ENCODE data around the gene CCT5.
"Not testable (repeated sequence)": the region's sequence is repeated elsewhere in the genome, so short reads cannot be mapped to it uniquely, and the experiment has no call there.

CCT5 gene

DNA sequence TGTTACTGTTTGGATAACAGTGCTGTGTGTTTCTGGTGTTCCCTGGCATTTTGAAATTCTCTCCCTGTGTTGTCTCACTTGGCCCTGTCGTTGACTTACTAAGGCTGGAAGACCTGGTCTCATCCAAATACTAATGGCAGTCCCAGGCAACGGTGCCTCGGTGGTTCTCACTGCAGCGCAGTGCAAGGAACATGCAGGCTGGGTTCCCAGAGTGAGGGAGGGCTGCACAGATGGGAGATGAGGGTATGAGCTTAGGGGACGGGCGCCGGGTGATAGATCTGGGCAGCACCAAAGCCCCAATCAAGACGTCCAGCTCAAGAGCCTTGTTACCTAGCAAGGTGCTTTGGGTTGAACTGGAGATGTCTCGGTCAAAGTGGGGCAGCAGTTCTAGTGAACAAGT lies 11.0 kb downstream of the CCT5 start:
- no peak for DNase-seq (ENCODE audit: low read depth, low spot score)
- Histone ChIP-seq H3K27me3 (ENCODE audit: control insufficient read depth, insufficient read depth, low read length) (no peaks in the 10 kb centered on the region), H3K4me3 (ENCODE audit: low read length) (no peak overlapping the region), H3K27ac (ENCODE audit: low read length) (no peak overlapping the region), H3K4me1 (ENCODE audit: control insufficient read depth, insufficient read depth, low read length) (no peaks in the 10 kb centered on the region), H3K9me3 (ENCODE audit: control insufficient read depth, insufficient read depth, low read length) (no peaks in the 10 kb centered on the region), H3K36me3 (ENCODE audit: control insufficient read depth, insufficient read depth, low read length) (peaks cover 57% of the 10 kb centered on the region)
- WGBS (ENCODE audit: insufficient coverage, insufficient read length) = no CpG with 5 or more reads among the region's 9 CpGs

DNA sequence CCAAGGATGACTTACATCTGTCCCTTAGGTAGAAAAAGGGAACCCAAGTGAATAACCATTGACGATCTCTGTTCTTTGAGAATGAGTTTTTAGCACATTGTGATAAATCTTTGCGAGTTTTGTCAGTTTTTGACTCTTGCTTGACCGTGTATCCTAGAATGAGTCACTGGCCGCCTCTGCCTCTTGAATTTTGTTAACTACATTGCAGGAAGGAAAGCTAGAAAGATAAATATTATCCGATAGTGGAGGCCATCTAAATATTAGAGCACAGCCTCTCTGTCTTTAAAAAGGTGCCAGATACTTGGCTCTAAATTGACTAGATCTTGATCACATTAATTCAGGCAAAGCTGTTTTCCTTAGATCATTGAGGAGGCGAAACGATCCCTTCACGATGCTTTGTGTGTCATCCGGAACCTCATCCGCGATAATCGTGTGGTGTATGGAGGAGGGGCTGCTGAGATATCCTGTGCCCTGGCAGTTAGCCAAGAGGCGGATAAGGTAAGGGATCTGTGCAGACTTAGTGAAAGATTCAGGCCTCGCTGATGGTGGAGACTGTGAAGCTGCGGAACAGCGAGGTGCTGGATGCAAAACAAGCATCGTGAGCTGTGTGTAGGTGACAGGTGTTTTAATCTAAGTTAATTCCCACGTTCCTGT lies 12.2 kb downstream of the CCT5 start:
- Histone ChIP-seq H3K27me3 (ENCODE audit: control insufficient read depth, insufficient read depth, low read length) (no peaks in the 10 kb centered on the region), H3K9me3 (ENCODE audit: control insufficient read depth, insufficient read depth, low read length) (no peaks in the 10 kb centered on the region), H3K4me1 (ENCODE audit: control insufficient read depth, insufficient read depth, low read length) (no peaks in the 10 kb centered on the region), H3K4me3 (ENCODE audit: low read length) (no peak overlapping the region), H3K36me3 (ENCODE audit: control insufficient read depth, insufficient read depth, low read length) (peaks cover 50% of the 10 kb centered on the region), H3K27ac (ENCODE audit: low read length) (no peak overlapping the region)
- no peak for DNase-seq (ENCODE audit: low read depth, low spot score)
- no CpG with 5 or more reads among the region's 18 CpGs for WGBS (ENCODE audit: insufficient coverage, insufficient read length)

DNA sequence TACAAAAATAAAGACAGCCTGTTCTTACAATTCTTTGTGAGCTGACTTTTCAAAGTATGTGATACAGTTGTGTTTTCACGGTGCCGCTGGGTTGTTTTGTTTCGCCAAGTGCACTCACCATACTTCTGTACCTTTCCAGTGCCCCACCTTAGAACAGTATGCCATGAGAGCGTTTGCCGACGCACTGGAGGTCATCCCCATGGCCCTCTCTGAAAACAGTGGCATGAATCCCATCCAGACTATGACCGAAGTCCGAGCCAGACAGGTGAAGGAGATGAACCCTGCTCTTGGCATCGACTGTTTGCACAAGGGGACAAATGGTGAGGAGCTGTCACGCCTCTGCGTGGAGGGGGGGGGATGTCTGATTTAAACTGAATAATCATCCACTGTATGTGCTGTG lies 12.9 kb downstream of the CCT5 start:
- H3K4me3 ChIP-seq (ENCODE audit: low read length) = no peak overlapping the region
- H3K27ac ChIP-seq (ENCODE audit: low read length) = no peak overlapping the region
- no peak for DNase-seq (ENCODE audit: low read depth, low spot score)
- no peaks in the 10 kb centered on the region for H3K4me1 ChIP-seq (ENCODE audit: control insufficient read depth, insufficient read depth, low read length)
- whole genome bisulfite sequencing (ENCODE audit: insufficient coverage, insufficient read length) = no CpG with 5 or more reads among the region's 11 CpGs
- peaks cover 48% of the 10 kb centered on the region for H3K36me3 ChIP-seq (ENCODE audit: control insufficient read depth, insufficient read depth, low read length)
- H3K27me3 ChIP-seq (ENCODE audit: control insufficient read depth, insufficient read depth, low read length) = no peaks in the 10 kb centered on the region
- H3K9me3 ChIP-seq (ENCODE audit: control insufficient read depth, insufficient read depth, low read length) = no peaks in the 10 kb centered on the region

DNA sequence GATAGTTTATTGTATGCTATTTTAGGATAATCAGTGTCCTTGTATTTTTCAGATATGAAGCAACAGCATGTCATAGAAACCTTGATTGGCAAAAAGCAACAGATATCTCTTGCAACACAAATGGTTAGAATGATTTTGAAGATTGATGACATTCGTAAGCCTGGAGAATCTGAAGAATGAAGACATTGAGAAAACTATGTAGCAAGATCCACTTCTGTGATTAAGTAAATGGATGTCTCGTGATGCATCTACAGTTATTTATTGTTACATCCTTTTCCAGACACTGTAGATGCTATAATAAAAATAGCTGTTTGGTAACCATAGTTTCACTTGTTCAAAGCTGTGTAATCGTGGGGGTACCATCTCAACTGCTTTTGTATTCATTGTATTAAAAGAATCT lies 14.5 kb downstream of the CCT5 start:
- Histone ChIP-seq H3K9me3 (ENCODE audit: control insufficient read depth, insufficient read depth, low read length) (no peaks in the 10 kb centered on the region), H3K27me3 (ENCODE audit: control insufficient read depth, insufficient read depth, low read length) (no peaks in the 10 kb centered on the region), H3K4me3 (ENCODE audit: low read length) (no peak overlapping the region), H3K27ac (ENCODE audit: low read length) (no peak overlapping the region), H3K4me1 (ENCODE audit: control insufficient read depth, insufficient read depth, low read length) (no peaks in the 10 kb centered on the region; the same call in 1 of the 2 replicates), H3K36me3 (ENCODE audit: control insufficient read depth, insufficient read depth, low read length) (peaks cover 32% of the 10 kb centered on the region)
- no CpG with 5 or more reads among the region's 3 CpGs for WGBS (ENCODE audit: insufficient coverage, insufficient read length)
- DNase-seq (ENCODE audit: low read depth, low spot score) = no peak

DNA sequence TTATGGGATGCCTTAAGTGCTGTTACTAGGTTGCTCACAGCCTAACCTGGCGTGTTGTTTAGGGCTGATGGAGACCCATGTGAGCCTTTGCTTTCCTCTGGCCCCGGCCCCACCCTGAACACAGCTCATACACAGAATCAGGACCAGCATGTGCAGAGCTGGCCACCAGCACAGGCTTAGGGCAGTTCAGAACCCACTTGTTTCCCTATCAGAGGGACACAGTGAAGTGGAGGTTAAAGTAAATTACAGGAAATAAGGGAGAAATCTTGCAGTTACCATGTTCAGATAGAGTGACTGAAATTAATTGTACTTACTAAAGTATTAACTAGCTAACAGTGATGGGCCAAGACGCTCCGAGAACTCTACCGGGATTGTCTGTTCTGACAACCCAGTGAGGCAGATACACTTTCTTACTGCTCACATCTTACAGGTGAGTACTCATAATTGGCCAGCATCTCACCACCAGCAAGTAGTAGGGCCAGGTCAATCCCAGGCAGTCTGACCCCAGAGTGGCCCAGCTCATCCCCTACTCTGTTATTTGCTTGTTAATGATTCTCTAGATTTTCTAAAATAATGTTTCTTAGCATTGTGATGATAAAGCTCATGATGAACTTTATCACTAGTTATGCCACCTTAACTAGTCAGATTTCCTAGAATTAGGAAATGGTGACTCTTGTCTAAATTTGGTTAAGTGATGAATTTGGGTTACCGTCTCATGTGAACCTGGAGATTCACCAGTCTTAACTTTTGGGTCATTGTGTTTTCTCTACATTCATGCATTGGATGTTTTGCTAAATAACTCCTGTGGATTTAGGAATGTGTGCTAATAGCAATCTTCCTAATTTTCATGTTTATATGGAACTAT lies 15.4 kb downstream of the CCT5 start:
- Histone ChIP-seq H3K36me3 (ENCODE audit: control insufficient read depth, insufficient read depth, low read length) (peaks cover 24% of the 10 kb centered on the region), H3K27ac (ENCODE audit: low read length) (no peak overlapping the region)
- no CpG with 5 or more reads among the region's 6 CpGs for WGBS (ENCODE audit: insufficient coverage, insufficient read length)

DNA sequence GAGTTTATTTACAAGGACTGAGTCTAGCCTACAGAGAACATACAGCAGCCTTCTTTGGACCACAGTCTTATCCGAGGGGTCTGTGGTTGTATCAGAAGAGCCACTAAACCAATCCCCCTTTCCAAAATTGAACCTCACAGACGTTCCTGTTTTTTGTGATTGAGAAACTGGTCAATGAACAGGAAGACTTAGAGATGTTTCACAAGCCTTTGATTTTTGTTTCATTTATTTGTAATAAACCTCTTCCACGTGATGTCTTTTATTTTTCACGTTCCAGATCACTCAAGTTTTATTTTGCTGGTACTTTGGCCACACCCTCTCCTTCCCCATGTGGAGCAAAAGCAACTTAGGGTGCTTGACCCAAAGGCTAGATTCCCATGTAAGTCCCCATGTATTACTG lies 16.1 kb downstream of the CCT5 start:
- no peaks in the 10 kb centered on the region; the same call in 1 of the 2 replicates for H3K4me1 ChIP-seq (ENCODE audit: control insufficient read depth, insufficient read depth, low read length)
- no peaks in the 10 kb centered on the region for H3K9me3 ChIP-seq (ENCODE audit: control insufficient read depth, insufficient read depth, low read length)
- DNase-seq (ENCODE audit: low read depth, low spot score) = no peak
- peaks cover 17% of the 10 kb centered on the region for H3K36me3 ChIP-seq (ENCODE audit: control insufficient read depth, insufficient read depth, low read length)
- H3K27me3 ChIP-seq (ENCODE audit: control insufficient read depth, insufficient read depth, low read length) = no peaks in the 10 kb centered on the region
- WGBS (ENCODE audit: insufficient coverage, insufficient read length) = no CpG with 5 or more reads among the region's 4 CpGs
- no peak overlapping the region for H3K27ac ChIP-seq (ENCODE audit: low read length)
- H3K4me3 ChIP-seq (ENCODE audit: low read length) = no peak overlapping the region

More for the DNA sequence above, 15.4 kb downstream of the CCT5 start:
- no peaks in the 10 kb centered on the region for H3K9me3 ChIP-seq (ENCODE audit: control insufficient read depth, insufficient read depth, low read length)
- no peak overlapping the region for H3K4me3 ChIP-seq (ENCODE audit: low read length)
- no peaks in the 10 kb centered on the region; the same call in 1 of the 2 replicates for H3K4me1 ChIP-seq (ENCODE audit: control insufficient read depth, insufficient read depth, low read length)
- no peak for DNase-seq (ENCODE audit: low read depth, low spot score)
- no peaks in the 10 kb centered on the region for H3K27me3 ChIP-seq (ENCODE audit: control insufficient read depth, insufficient read depth, low read length)

DNA sequence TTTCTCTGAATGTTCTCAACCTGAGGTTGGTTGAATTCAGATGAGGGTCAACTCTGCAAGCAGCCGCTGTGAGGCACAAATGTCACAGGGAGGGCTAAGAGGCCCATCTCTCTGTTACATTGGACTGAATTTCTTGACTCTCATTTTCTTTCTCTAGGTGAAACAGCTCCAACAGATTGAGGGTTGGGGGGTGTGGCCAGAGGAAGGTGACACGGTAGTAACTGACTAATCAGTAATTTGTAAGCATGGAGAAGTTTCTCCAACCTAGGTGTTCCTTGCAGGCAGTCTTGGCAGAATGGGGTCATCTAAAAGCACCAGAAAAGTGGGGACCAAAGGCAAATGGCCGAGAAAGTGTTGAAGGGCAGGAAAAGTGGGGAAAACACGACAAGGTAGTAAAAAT lies 16.8 kb downstream of the CCT5 start:
- Histone ChIP-seq H3K4me3 (ENCODE audit: low read length) (no peak overlapping the region), H3K36me3 (ENCODE audit: control insufficient read depth, insufficient read depth, low read length) (peaks cover 12% of the 10 kb centered on the region; the same call in 1 of the 2 replicates), H3K4me1 (ENCODE audit: control insufficient read depth, insufficient read depth, low read length) (no peaks in the 10 kb centered on the region; the same call in 1 of the 2 replicates), H3K27ac (ENCODE audit: low read length) (no peak overlapping the region), H3K27me3 (ENCODE audit: control insufficient read depth, insufficient read depth, low read length) (no peaks in the 10 kb centered on the region), H3K9me3 (ENCODE audit: control insufficient read depth, insufficient read depth, low read length) (no peaks in the 10 kb centered on the region)
- no CpG with 5 or more reads among the region's 4 CpGs for WGBS (ENCODE audit: insufficient coverage, insufficient read length)
- no peak for DNase-seq (ENCODE audit: low read depth, low spot score)

DNA sequence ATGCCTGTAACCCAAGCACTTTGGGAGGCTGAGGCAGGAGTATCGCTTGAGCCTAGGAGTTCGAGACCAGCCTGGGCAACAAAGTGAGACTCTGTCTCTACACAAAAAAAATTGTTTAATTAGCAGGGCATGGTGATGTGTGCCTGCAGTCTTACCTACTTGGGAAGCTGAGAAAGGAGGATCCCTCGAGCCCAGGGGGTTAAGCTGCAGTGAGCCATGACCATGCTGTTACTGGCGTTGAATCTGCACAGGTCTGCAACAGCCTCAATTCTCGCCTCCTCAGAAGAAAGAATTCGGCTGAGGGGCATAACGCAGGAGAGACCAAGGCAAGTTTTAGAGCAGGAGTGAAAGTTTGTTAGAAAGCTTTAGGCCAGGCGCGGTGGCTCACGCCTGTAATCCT lies 18.0 kb downstream of the CCT5 start:
- Histone ChIP-seq H3K4me1 (ENCODE audit: control insufficient read depth, insufficient read depth, low read length) (no peaks in the 10 kb centered on the region; the same call in 1 of the 2 replicates), H3K4me3 (ENCODE audit: low read length) (no peak overlapping the region), H3K9me3 (ENCODE audit: control insufficient read depth, insufficient read depth, low read length) (no peaks in the 10 kb centered on the region), H3K27ac (ENCODE audit: low read length) (no peak overlapping the region), H3K27me3 (ENCODE audit: control insufficient read depth, insufficient read depth, low read length) (no peaks in the 10 kb centered on the region), H3K36me3 (ENCODE audit: control insufficient read depth, insufficient read depth, low read length) (peaks cover 5% of the 10 kb centered on the region; the same call in 1 of the 2 replicates)
- DNase-seq (ENCODE audit: low read depth, low spot score) = no peak
- WGBS (ENCODE audit: insufficient coverage, insufficient read length) = no CpG with 5 or more reads among the region's 10 CpGs

DNA sequence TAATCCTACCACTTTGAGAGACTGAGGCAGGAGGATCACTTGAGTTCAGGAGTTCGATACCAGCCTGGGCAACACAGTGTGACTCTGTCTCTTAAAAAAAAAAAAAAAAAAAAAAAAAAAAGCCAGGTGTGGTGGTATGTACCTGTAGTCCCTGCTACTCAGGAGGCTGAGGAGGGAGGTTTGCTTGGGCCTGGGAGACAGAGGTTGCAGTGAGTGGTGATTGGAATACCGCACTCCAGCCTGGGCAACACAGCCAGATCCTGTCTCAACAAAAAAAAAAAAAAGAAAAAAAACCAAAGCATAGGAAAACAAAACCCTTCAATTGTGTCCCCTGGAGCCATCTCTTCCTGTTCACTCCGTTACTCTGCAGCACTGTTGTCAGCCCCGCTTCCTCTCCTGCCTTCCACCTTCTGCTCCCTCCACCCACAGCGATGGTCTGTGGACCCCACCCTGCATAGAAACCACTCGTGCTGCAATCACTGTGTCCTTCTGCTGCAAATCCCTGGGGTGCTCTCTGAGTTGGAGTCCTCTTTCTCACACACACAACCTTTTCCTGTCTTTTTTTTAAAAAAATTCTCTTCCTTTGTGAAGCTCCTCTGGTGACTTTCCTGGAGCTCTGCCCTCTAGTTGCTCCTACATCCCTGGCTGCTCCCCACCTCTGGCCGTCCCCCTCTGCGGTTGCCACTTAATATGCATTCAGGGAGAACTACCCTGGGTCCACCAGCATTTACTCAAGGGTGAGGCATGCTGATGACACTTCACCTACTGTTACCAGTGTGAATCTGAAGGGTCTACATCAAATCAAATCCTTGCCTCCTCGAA lies 22.2 kb downstream of the CCT5 start:
- Histone ChIP-seq H3K4me1 (ENCODE audit: control insufficient read depth, insufficient read depth, low read length) (no peaks in the 10 kb centered on the region; the same call in 1 of the 2 replicates), H3K27me3 (ENCODE audit: control insufficient read depth, insufficient read depth, low read length) (no peaks in the 10 kb centered on the region), H3K9me3 (ENCODE audit: control insufficient read depth, insufficient read depth, low read length) (no peaks in the 10 kb centered on the region), H3K4me3 (ENCODE audit: low read length) (no peak overlapping the region), H3K36me3 (ENCODE audit: control insufficient read depth, insufficient read depth, low read length) (no peaks in the 10 kb centered on the region), H3K27ac (ENCODE audit: low read length) (no peak overlapping the region)
- no peak for DNase-seq (ENCODE audit: low read depth, low spot score)
- WGBS (ENCODE audit: insufficient coverage, insufficient read length) = no CpG with 5 or more reads among the region's 9 CpGs

DNA sequence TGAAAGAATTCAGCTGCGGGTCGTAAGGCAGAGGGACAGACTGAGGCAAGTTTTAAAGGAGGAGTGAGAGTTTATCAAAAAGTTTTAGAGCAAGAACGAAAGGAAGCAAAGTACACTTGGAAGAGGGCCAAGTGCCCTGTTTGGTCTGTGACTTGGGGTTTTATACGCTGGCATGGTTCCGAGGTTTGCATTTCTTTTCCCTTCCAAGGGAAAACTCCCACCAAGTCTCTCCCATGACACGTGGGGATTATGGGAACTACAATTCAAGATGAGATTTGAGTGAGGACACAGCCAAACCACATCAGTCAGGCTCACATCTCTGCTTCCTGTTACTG lies 22.8 kb downstream of the CCT5 start:
- DNase-seq (ENCODE audit: low read depth, low spot score); H3K36me3 ChIP-seq (ENCODE audit: control insufficient read depth, insufficient read depth, low read length); H3K4me3 ChIP-seq (ENCODE audit: low read length); H3K4me1 ChIP-seq (ENCODE audit: control insufficient read depth, insufficient read depth, low read length); H3K9me3 ChIP-seq (ENCODE audit: control insufficient read depth, insufficient read depth, low read length); H3K27me3 ChIP-seq (ENCODE audit: control insufficient read depth, insufficient read depth, low read length); H3K27ac ChIP-seq (ENCODE audit: low read length): not testable (repeated sequence)
- no CpG with 5 or more reads among the region's 6 CpGs for WGBS (ENCODE audit: insufficient coverage, insufficient read length)

All from iPS DF 6.9 (cell line).